Measurements from ENCODE around the gene BCAS3. TPM values are rescaled to one million over a fixed set of nuclear protein-coding genes. Genes with fewer than 3 reads are reported as not detected.
A peak's percentile ranks its signal among the peaks of the same experiment; 100 is the strongest.

The BCAS3 gene
- total RNA-seq, 2 experiments from 2014 or later: 13.4 to 14.5 TPM

GRCh38 chr17:61388561-61389356 is 711.1 kb downstream of the BCAS3 start:
- Histone ChIP-seq H3K4me1 (ENCODE audit: insufficient read depth, low read length, poor library complexity, severe bottlenecking) (no peaks in the 10 kb centered on the region), H4K20me1 (ENCODE audit: insufficient read depth, low read length) (no peaks in the 10 kb centered on the region), H3K36me3 (ENCODE audit: insufficient read depth, low read length) (no peaks in the 10 kb centered on the region), H3K27ac (ENCODE audit: low read depth, low read length, poor library complexity, severe bottlenecking) (no peak overlapping the region), H3K79me2 (ENCODE audit: insufficient read depth, low read depth, low read length) (no peaks in the 10 kb centered on the region), H3K9me2 (ENCODE audit: insufficient read depth, low read length) (no peaks in the 10 kb centered on the region), H3K9me3 (ENCODE audit: low read length) (no peaks in the 10 kb centered on the region), H3K4me2 (ENCODE audit: low read length) (no peak overlapping the region), H3K4me3 (ENCODE audit: low read depth, low read length, poor library complexity, severe bottlenecking) (no peak overlapping the region), H2AFZ (ENCODE audit: low read length) (no peak overlapping the region)
- intact Hi-C loops (cut with micrococcal nuclease; ENCODE audit: unreplicated experiment): no loop called here
- ChIA-PET CTCF (ENCODE audit: unreplicated experiment) (no interaction called here), POLR2A (no interaction called here)
- DNase-seq (ENCODE audit: low spot score): no peak
- no peak for TF ChIP-seq EZH2phosphoT487 (IDR thresholded peaks at IDR 0.05; ENCODE audit: borderline replicate concordance, low read depth, low read length)
- TF ChIP-seq, protein P1, sequence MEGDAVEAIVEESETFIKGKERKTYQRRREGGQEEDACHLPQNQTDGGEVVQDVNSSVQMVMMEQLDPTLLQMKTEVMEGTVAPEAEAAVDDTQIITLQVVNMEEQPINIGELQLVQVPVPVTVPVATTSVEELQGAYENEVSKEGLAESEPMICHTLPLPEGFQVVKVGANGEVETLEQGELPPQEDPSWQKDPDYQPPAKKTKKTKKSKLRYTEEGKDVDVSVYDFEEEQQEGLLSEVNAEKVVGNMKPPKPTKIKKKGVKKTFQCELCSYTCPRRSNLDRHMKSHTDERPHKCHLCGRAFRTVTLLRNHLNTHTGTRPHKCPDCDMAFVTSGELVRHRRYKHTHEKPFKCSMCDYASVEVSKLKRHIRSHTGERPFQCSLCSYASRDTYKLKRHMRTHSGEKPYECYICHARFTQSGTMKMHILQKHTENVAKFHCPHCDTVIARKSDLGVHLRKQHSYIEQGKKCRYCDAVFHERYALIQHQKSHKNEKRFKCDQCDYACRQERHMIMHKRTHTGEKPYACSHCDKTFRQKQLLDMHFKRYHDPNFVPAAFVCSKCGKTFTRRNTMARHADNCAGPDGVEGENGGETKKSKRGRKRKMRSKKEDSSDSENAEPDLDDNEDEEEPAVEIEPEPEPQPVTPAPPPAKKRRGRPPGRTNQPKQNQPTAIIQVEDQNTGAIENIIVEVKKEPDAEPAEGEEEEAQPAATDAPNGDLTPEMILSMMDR (conservative IDR thresholded peaks at IDR 0.05; ENCODE audit: low read length): no peak
- no TSS peak for BruUV-seq (replicated peaks)

- Histone ChIP-seq H3K9me2 (ENCODE audit: insufficient read depth, low read length) (no peaks in the 10 kb centered on the region), H3K4me2 (ENCODE audit: low read length) (peak overlapping the region; percentile 48), H3K4me1 (ENCODE audit: insufficient read depth, low read length, poor library complexity, severe bottlenecking) (no peaks in the 10 kb centered on the region), H3K9me3 (ENCODE audit: low read length) (no peaks in the 10 kb centered on the region), H4K20me1 (ENCODE audit: insufficient read depth, low read length) (no peaks in the 10 kb centered on the region), H2AFZ (ENCODE audit: low read length) (peak overlapping the region; percentile 55; the same call in 1 of the 2 replicates), H3K27ac (ENCODE audit: low read depth, low read length, poor library complexity, severe bottlenecking) (no peak overlapping the region), H3K79me2 (ENCODE audit: insufficient read depth, low read depth, low read length) (no peaks in the 10 kb centered on the region), H3K36me3 (ENCODE audit: insufficient read depth, low read length) (no peaks in the 10 kb centered on the region), H3K4me3 (ENCODE audit: low read depth, low read length, poor library complexity, severe bottlenecking) (no peak overlapping the region)
- BruUV-seq (replicated peaks): no TSS peak
- intact Hi-C loops (cut with micrococcal nuclease; ENCODE audit: unreplicated experiment): loop anchor here (5.0 kb wide), 2 partner anchors 388 to 668 kb away; no protein-coding TSS in a partner anchor
- peak; percentile 42 for DNase-seq (ENCODE audit: low spot score)
- ChIA-PET POLR2A (no interaction called here), CTCF (ENCODE audit: unreplicated experiment) (no interaction called here)
- TF ChIP-seq, protein P1 (conservative IDR thresholded peaks at IDR 0.05; ENCODE audit: low read length): peak; percentile 96
- TF ChIP-seq EZH2phosphoT487 (IDR thresholded peaks at IDR 0.05; ENCODE audit: borderline replicate concordance, low read depth, low read length): no peak
Measured at GRCh38 chr17:61389670-61390478, 712.2 kb downstream of the BCAS3 start.
